HFFc6 (cell line): ENCODE measurements around the gene CHAD. TPM values are rescaled to one million over a fixed set of nuclear protein-coding genes. Genes with fewer than 3 reads are reported as not detected.

ENCODE experiments used
- DNase-seq: peaks from one replicate; pipeline ENCODE4 v3.0.0-alpha.2; 2018
- H3K27ac Mint-ChIP-seq: 2 replicates; pipeline ENCODE4 v1.8.0; 2020; ENCODE audit warnings: mild to moderate bottlenecking, mixed read lengths
- H3K27me3 Mint-ChIP-seq: 2 replicates; pipeline ENCODE4 v1.8.0; 2021; ENCODE audit warnings: mild to moderate bottlenecking, moderate library complexity, mixed read lengths; ENCODE audit not compliant: insufficient read depth
- H3K36me3 Mint-ChIP-seq: 2 replicates; pipeline ENCODE4 v1.8.0; 2021; ENCODE audit warnings: low read depth, mixed read lengths
- H3K4me1 Mint-ChIP-seq: 2 replicates; pipeline ENCODE4 v1.8.0; 2020; ENCODE audit warnings: low read depth, mixed read lengths
- H3K4me3 Mint-ChIP-seq: 2 replicates; pipeline ENCODE4 v1.8.0; 2020; ENCODE audit warnings: mild to moderate bottlenecking, moderate library complexity, mixed read lengths
- H3K9me3 Mint-ChIP-seq: 2 replicates; pipeline ENCODE4 v1.8.0; 2020; ENCODE audit warnings: mild to moderate bottlenecking, mixed read lengths
- CTCF ChIP-seq: fragments of 200-600 bp; sonication (generic); IDR thresholded peaks from 2 replicates; pipeline ENCODE4 v1.5.0; 2021; ENCODE audit warnings: antibody characterized with exemption, mild to moderate bottlenecking
- total RNA-seq, 6 experiments: library from RNA; stranded (reverse); fragmentation: NEBNext Ultra II Directional; extraction: Animal tissue kit (Norgen Biotek cat#: 25700); gene quantifications; 2 replicates in 1 of 6; 3 replicates in 5 of 6; pipeline ENCODE4 v1.2.3, GENCODE V29; 2021

The CHAD gene
- total RNA-seq, 6 experiments from 2014 or later, result not detected

GRCh38 chr17:50443505-50443974, 25.1 kb downstream of the CHAD start:
- H3K27ac Mint-ChIP-seq, result no peak overlapping the region
- DNase-seq, result no peak
- H3K27me3 Mint-ChIP-seq, result no peaks in the 10 kb centered on the region
- H3K4me3 Mint-ChIP-seq, result no peak overlapping the region
- H3K9me3 Mint-ChIP-seq, result no peaks in the 10 kb centered on the region
- H3K4me1 Mint-ChIP-seq, result peaks cover 5% of the 10 kb centered on the region
- no peak for TF ChIP-seq CTCF
- H3K36me3 Mint-ChIP-seq, result peaks cover 4% of the 10 kb centered on the region; the same call in 1 of the 2 replicates

DNA sequence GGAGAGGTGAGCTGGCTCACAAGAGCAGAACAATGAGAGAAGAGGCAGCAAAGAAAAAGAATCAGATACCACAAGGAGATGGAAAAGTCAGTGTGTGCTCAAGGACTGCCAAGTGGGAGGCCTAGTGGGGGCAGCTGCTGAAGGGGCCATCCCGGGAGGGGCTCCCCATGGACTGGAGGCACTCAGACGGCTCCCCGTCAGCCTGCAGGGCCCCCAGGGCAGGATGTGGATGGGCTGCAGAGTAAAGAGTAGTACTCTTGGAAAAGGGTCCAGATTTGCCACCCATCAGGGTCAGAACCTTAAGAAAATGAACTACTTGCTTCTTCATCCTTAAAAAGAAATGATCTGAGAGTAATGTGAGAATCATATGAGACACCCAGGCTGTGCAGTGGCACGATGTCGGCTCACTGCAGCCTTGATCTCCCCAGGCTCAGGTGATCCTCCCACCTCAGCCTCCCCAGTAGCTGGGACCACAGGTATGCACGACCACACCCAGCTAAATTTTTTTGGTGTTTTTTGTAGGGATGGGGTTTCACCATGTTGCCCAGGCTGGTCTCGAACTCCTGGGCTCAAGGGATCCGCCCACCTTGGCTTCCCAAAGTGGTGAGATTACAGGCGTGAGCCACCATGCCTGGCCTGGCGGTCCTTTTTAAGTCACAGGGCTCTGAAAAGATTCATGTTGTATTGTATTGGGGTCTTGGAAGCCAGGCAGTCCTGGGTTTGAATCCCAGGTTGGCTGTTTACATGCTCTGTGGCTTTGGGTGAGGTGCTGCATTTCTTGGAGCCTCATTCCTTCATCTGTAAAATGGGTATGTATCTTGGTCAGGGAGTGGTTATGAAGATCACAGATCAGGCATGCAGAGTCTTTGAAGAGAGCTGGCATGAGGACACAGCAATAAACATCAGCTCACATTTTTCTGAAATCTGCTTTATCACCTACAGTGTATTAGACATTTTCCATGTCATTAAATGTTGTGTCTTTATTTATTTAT, 27.5 kb downstream of the CHAD start:
- Mint-ChIP-seq H3K27ac (no peak overlapping the region), H3K9me3 (no peaks in the 10 kb centered on the region), H3K27me3 (no peaks in the 10 kb centered on the region), H3K4me1 (peaks cover 5% of the 10 kb centered on the region), H3K4me3 (no peak overlapping the region), H3K36me3 (peaks cover 7% of the 10 kb centered on the region; the same call in 1 of the 2 replicates)
- DNase-seq, result no peak
- no peak for TF ChIP-seq CTCF

GRCh38 chr17:50440172-50440837, 28.4 kb downstream of the CHAD start:
- Mint-ChIP-seq H3K36me3 (peaks cover 7% of the 10 kb centered on the region; the same call in 1 of the 2 replicates), H3K27ac (no peak overlapping the region), H3K4me1 (peaks cover 5% of the 10 kb centered on the region), H3K27me3 (no peaks in the 10 kb centered on the region), H3K4me3 (no peak overlapping the region), H3K9me3 (no peaks in the 10 kb centered on the region)
- TF ChIP-seq CTCF, result no peak
- DNase-seq, result no peak

GRCh38 chr17:50439008-50439407, 29.7 kb downstream of the CHAD start:
- Mint-ChIP-seq H3K4me3 (no peak overlapping the region), H3K36me3 (peaks cover 7% of the 10 kb centered on the region; the same call in 1 of the 2 replicates), H3K27ac (no peak overlapping the region), H3K27me3 (no peaks in the 10 kb centered on the region), H3K4me1 (peaks cover 5% of the 10 kb centered on the region), H3K9me3 (no peaks in the 10 kb centered on the region)
- no peak for TF ChIP-seq CTCF
- no peak for DNase-seq

- H3K9me3 Mint-ChIP-seq, result no peaks in the 10 kb centered on the region
- no peak for DNase-seq
- no peak overlapping the region for H3K27ac Mint-ChIP-seq
- H3K36me3 Mint-ChIP-seq, result peaks cover 7% of the 10 kb centered on the region; the same call in 1 of the 2 replicates
- no peak for TF ChIP-seq CTCF
- H3K4me1 Mint-ChIP-seq, result no peaks in the 10 kb centered on the region
- H3K4me3 Mint-ChIP-seq, result no peak overlapping the region
- H3K27me3 Mint-ChIP-seq, result no peaks in the 10 kb centered on the region
Measured at GRCh38 chr17:50437409-50437808, 31.3 kb downstream of the CHAD start.
